Fibroblast of mammary gland (primary cell): ENCODE results near the gene TELO2.

Experiments used
- DNase-seq: peaks from one replicate; pipeline ENCODE4 v3.0.0-alpha.2; 2010; ENCODE audit warnings: low read depth
- H3K4me3 ChIP-seq: 2 replicates; pipeline ENCODE4 v1.5.1; 2011; ENCODE audit warnings: low read depth, mild to moderate bottlenecking, low read length, moderate library complexity; ENCODE audit not compliant: control insufficient read depth
- CTCF ChIP-seq: conservative IDR thresholded peaks from 2 replicates; pipeline ENCODE4 v1.5.1; 2011; ENCODE audit warnings: low read depth, low read length, inconsistent platforms; ENCODE audit not compliant: control insufficient read depth, insufficient read depth

TELO2 gene

GRCh38 chr16:1451702-1452392 is 41.3 kb upstream of the TELO2 start:
- TF ChIP-seq CTCF: no peak

GRCh38 chr16:1452530-1452929 is 40.6 kb upstream of the TELO2 start:
- DNase-seq: no peak
- no peak for TF ChIP-seq CTCF
- H3K4me3 ChIP-seq: no peak overlapping the region

More at GRCh38 chr16:1451702-1452392, 41.3 kb upstream of the TELO2 start:
- no peak for DNase-seq
- no peak overlapping the region for H3K4me3 ChIP-seq

GRCh38 chr16:1453316-1453715 is 39.8 kb upstream of the TELO2 start:
- H3K4me3 ChIP-seq: no peak overlapping the region
- TF ChIP-seq CTCF: no peak
- no peak for DNase-seq

GRCh38 chr16:1454561-1454960 is 38.6 kb upstream of the TELO2 start:
- DNase-seq: no peak
- TF ChIP-seq CTCF: no peak
- H3K4me3 ChIP-seq: no peak overlapping the region

- no peak overlapping the region for H3K4me3 ChIP-seq
- no peak for TF ChIP-seq CTCF
- DNase-seq: no peak
Observed at GRCh38 chr16:1455190-1456171, 37.7 kb upstream of the TELO2 start.

GRCh38 chr16:1456951-1457350 is 36.2 kb upstream of the TELO2 start:
- DNase-seq: no peak
- TF ChIP-seq CTCF: no peak
- no peak overlapping the region for H3K4me3 ChIP-seq
